DOHH2 (cell line): ENCODE data around the gene RCC2.

Experiments
- CTCF ChIP-seq: fragments of 200-600 bp; sonication (generic); IDR thresholded peaks from one replicate; pipeline ENCODE4 v1.5.1; 2014; ENCODE audit warnings: antibody characterized with exemption, mild to moderate bottlenecking, low read depth, low read length; ENCODE audit not compliant: poor library complexity, severe bottlenecking
- EZH2phosphoT487 ChIP-seq: fragments of 200-600 bp; sonication (generic); IDR thresholded peaks from 2 replicates; pipeline ENCODE4 v1.6.1; 2017; ENCODE audit warnings: borderline replicate concordance, mild to moderate bottlenecking, antibody characterized with exemption, low read length, moderate library complexity, mixed read lengths

- TF ChIP-seq EZH2phosphoT487 (no peak), CTCF (no peak)
These were observed 75.7 kb downstream of the RCC2 start for GRCh38 chr1:17363771-17364170.
